HG03045 (cell line): ENCODE data around the gene MITF.
"Not testable (repeated sequence)": the region's sequence is repeated elsewhere in the genome, so short reads cannot be mapped to it uniquely, and the experiment has no call there.

Experiments used
- ATAC-seq: cut with Tn5 transposase; IDR thresholded peaks from one replicate; pipeline ENCODE4 v1.9.1; 2021; ENCODE audit warnings: mild to moderate bottlenecking, moderate library complexity; ENCODE audit not compliant: unreplicated experiment

Gene MITF

DNA sequence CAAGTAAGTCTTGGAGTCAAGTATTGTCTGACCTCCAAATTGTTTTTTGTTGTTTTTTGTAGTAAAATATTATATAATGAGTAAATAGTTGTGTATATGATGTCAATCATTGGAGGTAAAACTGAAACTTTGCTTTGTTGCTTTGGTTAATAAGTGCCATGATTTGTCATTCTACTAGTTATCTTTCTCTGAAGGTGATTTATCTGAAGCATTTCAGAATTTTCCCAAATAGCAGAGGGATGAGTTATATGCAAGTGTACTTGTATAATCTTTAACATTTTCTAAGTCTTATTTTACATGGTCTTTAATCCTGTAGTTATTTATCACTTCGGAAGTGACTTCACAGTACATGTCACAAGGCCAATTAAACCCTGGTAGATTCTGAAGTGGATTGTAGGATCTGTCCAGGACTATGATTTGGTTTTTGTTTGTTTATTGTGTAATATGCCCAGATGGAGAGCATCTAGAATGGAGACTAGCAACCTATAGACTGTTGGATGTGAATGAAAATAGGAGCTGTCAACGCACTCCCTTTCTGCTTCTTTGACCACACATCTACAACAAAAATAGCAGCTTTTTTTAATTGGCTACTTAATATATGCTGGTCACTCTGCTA is 167.2 kb downstream of the MITF start:
- no peak for ATAC-seq

DNA sequence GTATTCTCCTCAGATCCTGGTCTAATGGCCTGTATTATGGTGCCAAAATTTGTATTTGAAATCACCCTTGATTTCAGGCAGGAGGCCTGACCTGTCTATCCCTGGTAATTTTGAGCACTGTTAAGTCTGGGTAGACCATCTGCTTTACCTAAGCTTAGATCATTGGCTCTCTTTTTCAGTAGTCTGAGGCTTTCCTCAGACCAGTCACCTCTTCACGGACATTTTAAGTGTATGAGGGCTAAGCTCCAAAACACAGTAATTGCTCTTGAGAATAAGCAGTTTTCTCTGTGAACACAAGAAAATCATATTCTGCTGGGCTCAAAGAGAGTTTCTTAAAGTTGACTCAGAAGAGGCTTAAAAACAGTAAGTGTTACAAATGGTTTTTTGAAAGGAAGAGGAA is 168.3 kb downstream of the MITF start:
- ATAC-seq = no peak

DNA sequence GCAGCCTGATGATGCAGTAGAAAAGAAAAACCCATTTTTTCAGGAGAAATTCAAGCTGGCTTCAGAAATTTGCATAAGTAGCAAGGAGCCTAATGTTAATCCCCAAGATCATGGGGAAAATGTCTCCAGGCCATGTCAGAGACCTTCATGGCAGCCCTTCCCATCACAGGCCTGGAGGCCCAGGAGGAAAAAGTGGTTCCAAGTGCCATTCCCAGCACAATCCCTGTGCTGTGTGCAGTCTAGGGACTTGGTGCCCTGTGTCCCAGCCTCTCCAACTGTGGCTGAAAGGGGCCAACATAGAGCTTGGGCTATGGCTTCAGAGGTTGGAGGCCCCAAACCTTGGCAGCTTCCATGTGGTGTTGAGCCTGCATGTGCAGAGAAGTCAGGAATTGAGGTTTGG is 170.6 kb downstream of the MITF start:
- ATAC-seq = not testable (repeated sequence)

DNA sequence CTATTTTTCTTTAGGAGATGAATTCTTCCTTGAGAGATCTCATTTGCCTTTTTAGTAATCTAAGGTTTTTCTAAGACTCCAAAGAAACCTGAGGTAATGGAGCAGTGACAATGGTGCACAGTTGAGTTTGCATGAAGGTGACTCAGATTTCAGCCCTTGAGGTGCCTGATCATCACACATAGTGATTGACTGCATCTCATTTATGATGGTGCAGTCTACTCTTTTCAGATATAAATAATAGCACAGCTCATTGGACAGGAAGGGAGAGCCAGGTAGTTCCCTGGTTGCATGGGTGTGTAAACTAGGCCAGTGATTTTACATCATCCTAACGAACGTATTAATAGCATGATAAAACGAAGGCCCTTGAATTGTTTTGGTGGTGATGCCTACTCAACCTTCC is 174.2 kb downstream of the MITF start:
- no peak for ATAC-seq

DNA sequence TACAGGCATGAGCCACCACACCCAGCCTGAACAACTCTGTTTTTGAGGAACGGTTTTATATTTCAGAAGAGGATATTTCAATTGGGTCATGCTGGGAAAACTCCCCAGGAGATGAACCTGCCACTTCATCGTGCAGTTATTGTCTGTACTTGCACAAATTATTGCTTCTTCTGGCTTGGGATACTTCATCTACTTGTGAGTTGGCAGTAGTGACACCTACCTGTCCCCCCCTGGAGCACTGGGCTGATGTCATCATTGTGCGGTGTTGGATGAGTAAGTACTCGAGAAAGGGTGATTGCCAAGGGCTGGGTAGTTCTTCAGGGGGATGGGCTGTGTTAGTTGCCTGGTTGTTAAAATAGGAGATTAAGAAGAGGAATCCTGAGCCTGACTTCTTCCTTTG is 175.1 kb downstream of the MITF start:
- no peak for ATAC-seq

DNA sequence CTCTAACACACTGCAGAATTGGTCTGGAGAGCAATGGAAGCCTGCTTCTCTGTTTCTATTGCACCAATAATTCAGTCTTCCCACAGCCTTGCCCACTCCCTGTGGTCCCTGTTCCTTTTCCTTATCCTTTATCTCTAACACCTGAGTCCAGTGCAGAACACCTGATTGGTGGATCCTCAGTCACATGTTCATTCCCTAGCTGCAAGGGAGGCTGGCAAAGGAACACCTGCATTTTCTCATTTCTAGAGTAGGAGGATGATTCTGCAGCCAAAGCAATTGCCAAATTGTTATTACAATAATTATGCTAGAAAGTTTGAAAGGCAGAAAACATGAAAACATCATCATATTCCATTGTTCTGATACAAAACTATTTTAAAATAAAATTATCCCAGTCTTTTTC is 176.5 kb downstream of the MITF start:
- ATAC-seq = no peak

DNA sequence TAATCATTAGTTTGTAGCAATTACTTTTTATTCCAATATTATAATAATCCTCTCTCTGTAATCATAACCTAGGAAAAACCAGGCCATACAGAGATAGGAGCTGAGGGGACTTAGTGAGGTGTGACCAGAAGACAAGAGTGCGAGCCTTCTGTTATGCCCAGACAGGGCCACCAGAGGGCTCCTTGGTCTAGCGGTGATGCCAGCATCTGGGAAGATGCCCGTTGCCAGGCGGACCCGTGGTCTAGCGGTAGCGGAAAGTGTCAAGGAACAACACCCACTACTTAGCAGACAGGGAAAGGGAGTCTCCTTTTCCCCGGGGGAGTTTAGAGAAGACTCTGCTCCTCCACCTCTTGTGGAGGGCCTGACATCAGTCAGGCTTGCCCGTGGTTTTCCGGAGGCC is 180.7 kb downstream of the MITF start:
- not testable (repeated sequence) for ATAC-seq

DNA sequence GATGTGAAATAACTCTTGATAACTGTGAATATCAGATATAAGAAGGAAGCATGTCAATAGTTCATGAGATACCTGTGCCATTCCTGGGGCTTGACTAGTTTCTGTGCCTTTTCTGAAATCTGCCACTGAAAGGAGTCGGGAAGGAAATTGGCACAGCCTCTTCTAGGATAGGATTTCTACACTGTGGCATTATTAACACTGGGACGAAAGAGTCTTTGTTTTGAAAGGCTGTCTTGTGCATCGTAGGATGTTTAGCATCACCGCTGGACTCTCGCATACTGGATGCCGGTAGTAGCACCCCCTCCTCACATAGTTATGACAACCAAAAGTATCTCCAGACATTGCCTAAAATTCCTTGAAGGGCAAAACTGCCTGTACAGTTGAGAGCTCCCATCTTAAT is 182.4 kb downstream of the MITF start:
- ATAC-seq = no peak

DNA sequence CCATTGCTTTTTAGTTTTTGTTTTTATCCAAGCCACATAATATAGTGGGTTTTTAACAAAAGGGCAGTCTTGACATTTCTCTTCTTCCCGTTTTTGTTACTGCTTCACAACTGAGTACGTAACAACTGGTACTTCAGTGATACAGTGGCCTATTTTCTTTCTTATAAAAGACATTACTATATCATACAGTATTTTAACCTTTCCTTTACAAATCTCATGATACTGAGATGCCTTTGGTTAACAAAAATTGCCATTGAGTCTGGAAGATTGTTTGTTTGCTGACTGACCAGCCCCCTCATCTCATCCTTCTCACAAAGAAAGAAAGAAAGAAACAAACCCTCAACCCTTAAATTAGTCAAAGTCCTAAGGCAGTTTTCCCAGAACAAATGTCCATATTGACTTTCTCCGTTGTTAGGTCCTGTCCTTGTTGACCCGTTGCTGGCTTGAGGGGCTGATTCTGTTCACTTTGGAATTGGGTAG is 183.3 kb downstream of the MITF start:
- ATAC-seq = no peak

DNA sequence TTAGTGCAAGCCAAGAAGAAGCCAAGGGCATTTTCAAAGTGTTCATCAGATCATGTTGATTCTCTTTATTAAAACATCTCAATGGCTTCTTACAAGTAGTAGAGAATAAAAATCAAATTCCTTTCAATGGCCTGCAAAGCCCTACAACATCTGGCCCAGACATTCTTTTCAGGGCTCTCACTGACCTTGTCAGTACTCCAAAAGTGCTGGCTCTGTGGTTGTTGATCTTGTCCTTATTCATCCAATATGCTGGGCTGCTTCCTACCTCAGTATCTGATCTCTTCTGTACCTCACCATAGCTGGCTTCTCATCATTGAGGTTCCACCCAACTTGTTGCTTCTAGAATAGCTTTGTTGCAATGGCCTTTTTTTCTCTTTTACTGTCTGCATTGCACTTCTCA is 186.2 kb downstream of the MITF start:
- no peak for ATAC-seq

DNA sequence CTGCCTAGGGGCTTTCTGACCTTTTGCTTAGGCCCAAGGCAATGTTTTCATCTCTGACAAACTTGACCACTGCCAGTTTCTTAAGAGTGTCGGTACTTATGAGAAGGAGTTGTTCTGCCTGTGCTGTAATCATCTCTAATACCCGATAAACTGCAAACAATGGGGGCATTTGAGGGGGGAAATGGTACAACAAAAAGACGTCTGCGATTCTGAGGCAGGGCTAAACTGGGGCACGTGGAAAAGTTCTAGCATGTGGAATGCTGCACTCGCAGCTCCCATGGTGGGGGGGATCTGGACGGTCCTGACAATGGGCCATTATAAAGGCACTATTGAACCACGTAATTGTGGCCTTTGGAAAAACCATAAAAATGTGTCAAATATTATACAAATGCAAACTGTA is 187.1 kb downstream of the MITF start:
- no peak for ATAC-seq

DNA sequence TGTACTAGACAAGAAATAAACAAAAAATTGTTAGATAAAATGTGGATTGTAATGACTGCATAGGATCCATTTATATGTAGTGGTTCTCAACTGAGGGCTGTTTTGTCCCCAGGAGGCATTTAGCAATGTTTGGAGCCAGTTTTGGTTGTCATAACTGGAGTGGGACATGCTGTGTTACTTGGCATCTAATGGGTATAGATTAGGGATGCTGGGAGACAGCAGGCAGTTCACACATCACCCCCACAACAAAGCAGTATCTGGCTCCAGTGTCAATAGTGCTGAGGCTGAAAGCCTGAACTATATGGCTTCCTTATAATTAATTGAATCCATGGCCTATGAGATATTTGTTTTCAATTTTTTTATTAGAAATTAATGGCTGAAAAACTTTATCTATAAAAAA is 188.3 kb downstream of the MITF start:
- ATAC-seq = no peak

DNA sequence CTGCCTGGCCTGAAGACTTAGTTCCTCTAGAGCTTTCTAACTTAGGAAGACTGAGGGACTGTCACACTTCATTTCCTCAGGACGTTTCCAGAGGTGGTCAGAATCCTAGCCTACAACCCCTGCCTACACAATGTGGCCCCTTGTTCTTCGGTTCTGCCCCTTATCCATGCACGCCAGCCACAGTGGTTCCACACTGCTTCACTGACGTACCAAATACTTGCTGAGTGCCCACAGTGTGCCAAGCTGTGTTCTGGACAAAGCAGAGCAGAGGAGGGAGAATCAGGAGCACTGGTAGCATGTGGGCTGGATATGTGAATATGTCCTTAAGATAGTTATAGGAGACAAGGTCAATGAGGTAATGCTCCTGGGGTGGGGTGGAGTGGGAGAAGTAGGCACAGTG is 189.8 kb downstream of the MITF start:
- no peak for ATAC-seq

DNA sequence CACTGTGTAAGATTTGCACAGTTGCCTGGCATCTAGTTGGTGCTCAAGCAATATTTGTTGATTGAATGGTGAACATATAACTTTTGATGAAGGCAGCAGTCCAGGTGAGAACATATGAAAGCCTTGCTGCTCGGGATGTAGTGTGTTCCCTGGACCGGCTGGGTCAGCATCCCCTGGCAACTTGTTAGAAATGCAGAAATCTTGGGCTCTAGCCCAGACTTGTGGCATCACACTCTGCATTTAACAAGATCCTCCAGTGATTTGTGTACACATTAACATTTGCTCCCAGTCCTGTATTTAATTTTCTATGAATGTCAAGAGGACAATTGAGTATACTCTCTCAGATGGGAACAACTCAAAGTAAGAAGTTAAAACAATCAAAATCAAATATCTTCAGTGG is 191.3 kb downstream of the MITF start:
- ATAC-seq = no peak

DNA sequence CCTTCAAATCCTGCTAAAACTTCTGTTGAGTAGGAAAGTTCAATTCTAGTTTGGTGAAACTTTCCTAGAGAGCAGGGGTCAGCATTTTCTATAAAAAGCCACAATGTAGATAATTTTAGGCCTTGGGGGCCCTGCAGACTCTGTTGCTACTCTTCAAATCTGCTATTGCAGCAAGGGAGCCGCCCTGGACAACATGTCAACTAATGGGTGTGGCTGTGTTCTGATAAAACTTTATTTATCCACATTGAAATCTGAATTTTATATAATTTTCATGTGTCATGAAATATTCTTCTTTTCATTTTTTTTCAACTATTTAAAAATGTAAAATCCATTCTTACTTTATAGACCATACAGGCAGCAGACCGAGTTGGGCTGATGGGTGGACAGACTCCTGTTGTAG is 192.8 kb downstream of the MITF start:
- ATAC-seq = no peak

DNA sequence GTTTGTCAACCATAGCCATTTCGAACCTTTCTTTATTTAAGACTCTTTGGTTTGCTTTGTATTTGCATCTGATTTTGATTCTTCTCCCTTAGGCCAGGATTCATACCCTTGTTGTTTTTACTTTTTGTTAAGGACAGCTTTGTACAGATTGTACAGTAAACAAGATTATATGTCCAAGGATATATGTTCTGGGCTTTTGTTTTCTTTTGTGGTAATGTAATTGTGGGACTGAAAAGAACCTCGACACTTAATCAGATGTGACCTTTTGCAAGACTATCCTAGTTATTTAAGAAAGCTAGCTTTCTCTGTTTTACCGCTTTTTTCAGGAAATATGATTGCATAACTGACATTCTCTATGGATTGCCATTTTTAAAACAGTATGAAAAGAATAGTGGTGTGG is 193.2 kb downstream of the MITF start:
- no peak for ATAC-seq

DNA sequence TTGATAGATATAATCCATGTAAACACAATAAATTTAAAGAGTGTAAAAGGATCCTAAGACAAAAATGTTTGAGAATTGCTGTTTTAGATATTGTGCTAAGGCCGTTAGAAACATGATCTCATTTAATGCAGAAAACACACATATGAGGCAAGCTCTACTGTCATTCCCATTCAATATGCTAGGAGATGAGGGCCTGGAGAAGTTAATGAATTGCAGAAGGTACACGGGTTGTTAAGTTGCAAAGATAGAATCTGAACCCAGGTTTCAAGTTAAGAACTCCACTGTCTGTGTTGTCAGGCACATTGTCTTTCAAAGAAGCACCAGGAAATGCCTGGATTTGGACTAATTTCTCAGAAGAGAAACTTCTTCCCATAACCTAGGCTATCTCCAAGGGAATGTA is 195.1 kb downstream of the MITF start:
- no peak for ATAC-seq

DNA sequence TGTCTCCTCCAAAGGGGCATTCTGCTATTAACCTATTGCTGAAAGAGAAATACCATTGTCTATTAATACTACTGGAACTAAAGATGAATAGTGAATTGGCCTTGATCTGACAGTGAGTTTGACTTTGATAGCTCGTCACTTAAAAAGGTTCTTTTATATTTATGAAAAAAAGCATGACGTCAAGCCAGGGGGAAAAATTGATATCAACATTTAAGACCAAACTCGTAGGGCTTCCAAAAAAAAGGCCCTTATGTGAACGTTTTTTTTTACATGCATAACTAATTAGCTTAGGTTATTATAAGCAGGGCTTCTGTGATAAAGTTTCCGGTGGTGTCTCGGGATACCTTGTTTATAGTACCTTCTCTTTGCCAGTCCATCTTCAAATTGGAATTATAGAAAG is 197.0 kb downstream of the MITF start:
- no peak for ATAC-seq

DNA sequence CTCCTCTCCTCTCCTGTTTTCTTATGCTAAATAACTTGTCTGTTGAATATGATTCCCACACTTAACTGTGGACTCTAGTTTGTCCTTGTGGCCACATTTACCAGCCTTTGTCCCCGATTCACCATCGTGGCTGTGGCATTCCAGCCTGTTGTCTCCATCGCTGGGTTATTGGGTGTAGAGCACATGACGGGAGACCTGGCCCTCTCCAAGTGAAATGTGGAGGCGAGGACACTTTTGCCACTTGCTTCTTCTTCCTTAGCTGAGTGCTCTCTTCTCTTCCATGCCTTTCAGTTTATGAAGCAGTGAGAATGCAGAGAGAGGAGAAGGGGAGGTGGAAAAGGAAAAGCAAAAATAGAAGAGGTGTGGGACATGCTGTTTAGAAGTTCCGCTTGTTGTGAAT is 198.8 kb downstream of the MITF start:
- no peak for ATAC-seq

DNA sequence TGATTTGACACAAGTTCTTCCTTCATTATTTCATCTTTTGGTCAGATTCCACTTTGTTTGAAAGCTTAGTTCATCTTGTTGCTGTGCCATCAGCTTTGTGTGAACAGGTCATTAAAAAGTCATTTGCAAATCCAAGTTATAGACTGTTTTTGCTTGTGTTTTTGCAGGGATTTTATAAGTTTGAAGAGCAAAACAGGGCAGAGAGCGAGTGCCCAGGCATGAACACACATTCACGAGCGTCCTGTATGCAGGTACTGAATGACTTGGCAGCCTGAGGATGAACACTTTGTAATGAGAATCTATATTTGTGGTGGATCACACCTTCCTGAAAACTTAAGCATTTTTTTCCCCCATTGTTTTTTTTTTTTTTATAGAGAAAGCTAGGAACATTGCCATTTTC is 199.7 kb downstream of the MITF start:
- ATAC-seq = no peak

DNA sequence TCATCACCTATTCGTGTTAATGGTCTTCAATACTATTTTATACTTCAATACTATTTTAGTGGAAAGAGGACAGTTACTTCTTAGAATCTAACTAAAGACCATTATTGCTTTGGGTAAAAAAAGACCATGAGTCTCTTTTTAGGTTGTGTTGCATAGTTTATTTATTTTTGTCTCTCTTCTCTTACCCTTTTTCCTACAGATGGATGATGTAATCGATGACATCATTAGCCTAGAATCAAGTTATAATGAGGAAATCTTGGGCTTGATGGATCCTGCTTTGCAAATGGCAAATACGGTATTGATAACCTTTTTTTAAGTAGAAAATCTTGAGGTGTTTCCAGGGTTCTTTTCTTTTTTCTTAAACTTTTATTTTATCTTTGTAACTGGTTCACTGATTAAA is 201.8 kb downstream of the MITF start:
- ATAC-seq = no peak

DNA sequence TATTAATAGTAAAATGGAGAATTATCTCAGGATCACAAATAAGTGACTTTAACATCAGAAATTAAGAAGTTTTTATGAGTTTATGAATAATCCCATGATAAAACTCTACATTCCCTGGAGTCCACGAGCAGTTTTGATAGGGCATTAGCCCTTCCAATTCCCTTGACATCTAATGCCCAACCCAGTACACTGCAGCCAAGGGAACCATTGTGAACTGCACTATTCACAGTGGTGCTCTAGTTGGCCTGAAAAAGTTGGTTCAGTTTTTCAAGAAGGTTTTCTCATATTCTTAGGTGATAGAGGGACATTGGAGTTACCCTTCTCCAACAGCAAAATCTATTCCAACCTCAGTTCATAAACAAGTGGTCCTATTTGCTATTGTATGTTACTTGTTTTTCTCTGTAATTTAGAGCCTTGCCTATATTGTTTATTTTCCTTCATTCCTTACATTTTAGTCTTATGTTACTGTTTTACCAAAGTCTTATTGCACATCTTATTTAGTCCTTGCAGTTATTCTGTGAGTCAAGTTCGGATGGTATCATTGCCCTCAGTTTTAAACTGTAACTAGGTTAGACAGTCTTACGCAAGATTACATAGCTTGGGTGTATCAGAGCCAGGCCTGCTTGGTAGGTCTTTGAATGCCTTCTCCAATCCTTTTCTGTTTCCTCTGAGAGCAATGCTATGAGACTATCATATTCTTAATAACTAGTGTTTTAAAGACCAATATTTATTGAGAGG is 202.3 kb downstream of the MITF start:
- ATAC-seq = no peak
